Activated gamma-delta T cell treated with anti-CD3 and anti-CD28 coated beads, Interleukin-2, amount 50 U/mL, for 16 hours (primary cell): ENCODE results near the gene ILDR1.
"Not testable (repeated sequence)": the region's sequence is repeated elsewhere in the genome, so short reads cannot be mapped to it uniquely, and the experiment has no call there.

ENCODE experiments used
- DNase-seq: peaks from one replicate; pipeline ENCODE4 v3.0.0-alpha.2; 2020; ENCODE audit warnings: low read depth

The ILDR1 gene

DNA sequence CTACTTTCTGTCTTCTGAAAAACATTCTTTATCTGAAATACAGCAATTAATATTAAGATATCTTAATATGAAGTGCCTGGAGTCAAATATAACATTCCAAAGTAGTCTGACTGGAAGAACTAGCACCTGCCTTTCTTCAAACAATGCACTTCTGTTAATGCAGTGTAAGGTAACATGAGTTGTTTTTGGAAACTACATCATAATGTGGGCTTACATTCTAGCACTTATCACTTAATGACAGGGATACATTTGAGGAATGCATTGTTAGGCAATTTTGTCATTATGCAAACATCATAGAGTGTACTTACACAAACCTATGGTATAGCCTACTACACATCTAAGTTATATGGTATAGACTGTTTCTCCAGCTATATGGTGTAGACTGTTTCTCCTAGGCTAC is 78.6 kb downstream of the ILDR1 start:
- no peak for DNase-seq

DNA sequence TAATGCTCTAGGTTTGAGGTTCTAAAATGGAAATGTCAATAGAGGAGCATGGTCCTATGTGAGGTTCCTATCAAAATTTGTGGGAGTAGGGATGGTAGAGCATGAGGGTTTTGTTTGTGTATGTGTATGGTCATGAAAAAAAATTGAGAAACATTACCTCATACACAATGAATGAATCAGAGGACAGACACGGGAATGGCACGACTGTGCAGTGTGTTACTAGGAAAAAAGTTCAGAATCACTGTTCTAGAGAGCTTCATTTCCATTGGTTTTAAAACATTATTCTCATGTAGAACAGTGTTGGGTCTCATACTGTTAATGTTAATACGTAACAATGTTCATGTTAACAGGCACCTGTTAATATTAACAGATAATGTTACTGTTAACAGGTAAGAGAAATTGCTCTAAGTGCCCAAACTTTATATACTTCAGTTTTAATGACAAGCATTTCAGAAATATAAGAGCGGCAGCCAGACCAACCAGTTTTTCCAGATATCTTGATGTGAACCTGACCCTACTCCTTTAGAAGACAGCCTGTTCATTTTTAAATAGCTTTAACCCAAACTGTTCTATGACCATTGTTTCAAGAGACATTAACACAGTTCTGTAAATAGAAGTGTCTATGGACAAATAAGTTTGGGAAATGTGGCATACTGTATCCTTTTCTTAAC is 79.8 kb downstream of the ILDR1 start:
- DNase-seq = no peak

DNA sequence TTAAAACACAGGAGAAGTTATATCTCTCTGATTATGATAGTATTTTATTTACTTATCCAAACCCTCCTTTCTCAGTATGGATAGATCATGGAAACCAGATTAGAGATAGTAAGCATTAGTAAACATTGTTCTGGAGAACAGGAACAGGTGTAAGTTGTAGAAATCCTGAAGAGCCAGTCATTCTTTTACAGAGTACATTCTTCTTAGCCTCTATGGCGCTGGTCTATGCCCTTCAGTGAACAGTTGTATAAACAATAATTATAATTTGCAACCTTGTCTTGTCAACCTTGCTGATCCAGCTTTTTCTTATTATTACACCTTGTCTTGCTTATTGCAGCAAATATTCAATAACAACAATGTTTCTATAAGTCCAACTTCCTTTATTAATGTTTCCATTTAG is 80.5 kb downstream of the ILDR1 start:
- DNase-seq = no peak

DNA sequence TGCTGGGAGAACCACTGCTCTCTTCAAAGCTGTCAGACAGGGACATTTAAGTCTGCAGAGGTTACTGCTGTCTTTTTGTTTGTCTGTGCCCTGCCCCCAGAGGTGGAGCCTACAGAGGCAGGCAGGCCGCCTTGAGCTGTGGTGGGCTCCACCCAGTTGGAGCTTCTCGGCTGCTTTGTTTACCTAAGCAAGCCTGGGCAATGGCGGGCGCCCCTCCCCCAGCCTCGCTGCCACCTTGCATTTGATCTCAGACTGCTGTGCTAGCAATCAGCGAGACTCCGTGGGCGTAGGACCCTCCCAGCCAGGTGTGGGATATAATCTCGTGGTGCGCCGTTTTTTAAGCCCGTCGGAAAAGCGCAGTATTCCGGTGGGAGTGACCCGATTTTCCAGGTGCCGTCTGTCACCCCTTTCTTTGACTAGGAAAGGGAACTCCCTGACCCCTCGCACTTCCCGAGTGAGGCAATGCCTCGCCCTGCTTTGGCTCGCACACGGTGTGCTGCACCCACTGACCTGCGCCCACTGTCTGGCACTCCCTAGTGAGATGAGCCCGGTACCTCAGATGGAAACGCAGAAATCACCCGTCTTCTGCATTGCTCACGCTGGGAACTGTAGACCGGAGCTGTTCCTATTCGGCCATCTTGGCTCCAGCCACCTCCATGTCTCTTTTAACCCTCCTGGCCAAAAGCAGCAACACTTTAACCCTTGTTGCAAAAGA is 83.7 kb downstream of the ILDR1 start:
- DNase-seq = not testable (repeated sequence)
